ENCODE data around the gene SULT4A1.

The SULT4A1 gene

DNA sequence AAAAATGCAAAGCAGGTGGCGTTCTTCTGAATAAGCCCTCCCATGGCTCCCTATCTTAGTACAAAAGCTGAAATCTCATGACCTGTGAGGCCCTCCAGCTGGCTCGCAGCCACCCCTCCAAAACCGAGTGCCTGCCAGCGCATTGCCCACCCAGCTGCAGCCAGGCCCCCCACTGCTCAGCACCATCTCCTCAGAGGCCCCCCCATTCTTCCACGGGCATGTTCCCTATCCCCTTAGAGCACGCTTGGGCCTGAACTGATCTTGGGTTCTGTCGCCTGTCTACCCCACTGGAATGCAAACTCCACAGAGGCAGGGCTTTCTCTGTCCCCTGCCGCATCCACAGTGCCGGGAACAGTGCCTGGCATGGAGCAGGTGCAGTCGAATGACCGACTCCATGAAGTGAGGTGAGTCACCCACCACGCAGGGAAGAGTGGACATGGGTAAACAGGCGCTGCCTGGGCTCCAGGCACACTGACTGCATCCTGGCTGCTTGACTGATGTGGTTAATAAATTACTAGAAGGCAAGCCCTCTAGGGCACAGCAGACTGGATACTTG is 38.9 kb downstream of the SULT4A1 start:
- no peak overlapping the region for H3K4me3 ChIP-seq
- peak; percentile 49 for DNase-seq (ENCODE audit: low spot score)
- no peak overlapping the region for H3K27ac ChIP-seq
- TF ChIP-seq, protein P1, sequence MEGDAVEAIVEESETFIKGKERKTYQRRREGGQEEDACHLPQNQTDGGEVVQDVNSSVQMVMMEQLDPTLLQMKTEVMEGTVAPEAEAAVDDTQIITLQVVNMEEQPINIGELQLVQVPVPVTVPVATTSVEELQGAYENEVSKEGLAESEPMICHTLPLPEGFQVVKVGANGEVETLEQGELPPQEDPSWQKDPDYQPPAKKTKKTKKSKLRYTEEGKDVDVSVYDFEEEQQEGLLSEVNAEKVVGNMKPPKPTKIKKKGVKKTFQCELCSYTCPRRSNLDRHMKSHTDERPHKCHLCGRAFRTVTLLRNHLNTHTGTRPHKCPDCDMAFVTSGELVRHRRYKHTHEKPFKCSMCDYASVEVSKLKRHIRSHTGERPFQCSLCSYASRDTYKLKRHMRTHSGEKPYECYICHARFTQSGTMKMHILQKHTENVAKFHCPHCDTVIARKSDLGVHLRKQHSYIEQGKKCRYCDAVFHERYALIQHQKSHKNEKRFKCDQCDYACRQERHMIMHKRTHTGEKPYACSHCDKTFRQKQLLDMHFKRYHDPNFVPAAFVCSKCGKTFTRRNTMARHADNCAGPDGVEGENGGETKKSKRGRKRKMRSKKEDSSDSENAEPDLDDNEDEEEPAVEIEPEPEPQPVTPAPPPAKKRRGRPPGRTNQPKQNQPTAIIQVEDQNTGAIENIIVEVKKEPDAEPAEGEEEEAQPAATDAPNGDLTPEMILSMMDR (IDR thresholded peaks at IDR 0.05) = no peak

DNA sequence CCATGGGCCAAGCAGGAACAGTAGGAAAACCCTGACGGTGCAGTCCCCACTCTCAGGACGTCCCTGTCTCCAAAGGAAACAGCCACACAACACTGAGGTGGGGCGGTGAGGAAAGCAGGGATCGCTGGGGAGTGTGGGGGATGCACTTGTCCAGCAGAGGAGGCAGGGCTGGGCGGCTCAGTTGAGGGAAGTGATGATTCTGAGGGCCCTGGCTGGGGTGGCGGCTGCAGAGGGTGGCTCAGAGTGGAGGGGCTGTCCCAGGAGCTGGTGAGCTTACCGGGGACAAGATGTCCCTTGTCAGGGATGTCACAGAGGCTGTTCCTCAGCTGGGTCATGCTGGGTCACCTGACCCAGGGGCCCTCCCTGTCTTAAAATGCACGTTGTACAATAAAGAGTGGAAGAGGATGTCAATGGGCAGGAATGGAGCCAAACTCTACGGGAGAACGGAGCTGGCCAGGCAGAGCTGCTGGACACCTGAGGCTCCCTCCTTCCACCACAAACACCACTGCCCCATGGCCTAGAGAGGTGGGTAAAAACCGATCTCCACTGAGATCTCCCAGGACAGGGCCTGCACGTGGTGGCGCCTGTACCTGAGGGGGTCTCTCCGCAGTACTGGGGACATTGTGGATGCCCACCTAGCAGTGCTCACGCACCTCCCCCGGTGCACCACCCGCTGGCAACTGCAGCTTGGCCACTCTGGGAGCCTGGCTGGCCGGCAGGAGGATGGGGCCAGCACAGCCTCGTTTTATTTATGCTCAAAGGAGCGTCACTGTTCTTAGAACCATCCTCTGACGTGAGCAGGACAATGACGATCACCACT is 40.5 kb downstream of the SULT4A1 start:
- peak; percentile 64 for DNase-seq (ENCODE audit: low spot score)
- TF ChIP-seq, protein P1 (IDR thresholded peaks at IDR 0.05) = no peak
- Histone ChIP-seq H3K4me3 (no peak overlapping the region), H3K27ac (no peak overlapping the region)

DNA sequence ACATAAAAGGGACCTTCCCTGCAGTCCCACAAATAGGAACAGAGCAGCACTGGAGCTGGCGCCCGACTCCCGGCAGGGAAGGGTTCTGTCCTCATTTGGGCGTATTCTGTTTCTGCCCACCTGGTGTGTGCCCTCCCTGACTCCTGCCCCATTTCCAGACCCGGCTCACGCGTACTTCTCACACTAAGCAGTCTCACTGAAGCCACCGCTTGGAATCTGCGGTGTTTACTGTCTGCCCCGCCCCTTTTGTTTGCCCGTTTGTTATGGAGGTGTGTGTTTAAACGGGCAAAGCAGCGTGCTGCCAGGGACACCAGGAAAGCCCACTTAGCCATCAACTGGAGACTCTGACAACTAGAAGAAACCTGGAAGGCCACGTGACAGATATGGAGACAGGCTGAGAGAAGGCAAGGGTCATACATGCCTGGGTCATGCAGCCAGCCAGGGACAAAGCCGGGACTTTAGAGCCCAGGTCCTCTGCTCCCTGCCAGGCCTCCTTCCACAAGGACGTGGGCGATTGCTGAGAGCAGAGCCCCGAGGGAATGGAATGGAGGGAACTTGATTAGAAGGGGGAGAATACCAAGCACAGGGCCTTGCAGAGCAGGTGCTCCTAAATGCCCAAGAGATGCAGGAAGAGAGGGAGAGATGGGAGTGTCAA is 41.5 kb downstream of the SULT4A1 start:
- H3K27ac ChIP-seq = no peak overlapping the region
- TF ChIP-seq, protein P1 (IDR thresholded peaks at IDR 0.05) = no peak
- no peak overlapping the region for H3K4me3 ChIP-seq
- peak; percentile 17 for DNase-seq (ENCODE audit: low spot score)

DNA sequence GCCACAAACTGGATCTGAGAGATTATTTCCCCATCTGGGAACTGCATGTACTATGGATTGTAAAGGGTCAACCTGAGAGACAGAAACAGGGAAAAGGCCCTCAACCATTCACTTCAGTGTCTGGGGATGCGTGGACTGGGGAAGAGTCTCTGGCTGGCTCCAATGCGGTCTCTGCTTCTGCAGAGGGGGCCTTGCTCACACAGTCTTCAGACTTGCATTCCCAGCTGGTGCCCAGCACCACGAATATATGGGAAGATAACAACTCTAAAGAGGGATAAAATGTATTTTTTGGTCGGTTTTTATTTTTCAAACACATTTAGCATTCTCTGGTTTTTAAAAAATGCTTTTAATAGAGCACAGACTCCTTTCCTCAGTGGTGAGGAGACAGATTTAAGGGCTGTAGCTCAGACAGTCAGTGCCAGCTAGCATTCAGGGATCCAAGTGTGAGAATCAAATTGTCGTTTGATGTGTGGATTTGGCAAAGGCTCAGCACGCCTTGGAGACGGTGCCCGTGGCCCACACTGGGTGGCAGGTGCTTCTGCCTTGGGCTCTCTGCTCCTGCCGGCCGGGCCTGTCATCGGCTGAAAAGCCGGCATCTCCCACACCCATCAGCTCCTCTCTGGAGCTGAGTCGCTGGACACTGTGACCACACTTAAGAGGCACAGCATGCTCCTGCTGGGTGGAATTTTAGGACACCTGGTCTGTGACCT is 42.2 kb downstream of the SULT4A1 start:
- DNase-seq (ENCODE audit: low spot score) = peak; percentile 53
- no peak overlapping the region for H3K27ac ChIP-seq
- TF ChIP-seq, protein P1 (IDR thresholded peaks at IDR 0.05) = no peak
- H3K4me3 ChIP-seq = no peak overlapping the region

DNA sequence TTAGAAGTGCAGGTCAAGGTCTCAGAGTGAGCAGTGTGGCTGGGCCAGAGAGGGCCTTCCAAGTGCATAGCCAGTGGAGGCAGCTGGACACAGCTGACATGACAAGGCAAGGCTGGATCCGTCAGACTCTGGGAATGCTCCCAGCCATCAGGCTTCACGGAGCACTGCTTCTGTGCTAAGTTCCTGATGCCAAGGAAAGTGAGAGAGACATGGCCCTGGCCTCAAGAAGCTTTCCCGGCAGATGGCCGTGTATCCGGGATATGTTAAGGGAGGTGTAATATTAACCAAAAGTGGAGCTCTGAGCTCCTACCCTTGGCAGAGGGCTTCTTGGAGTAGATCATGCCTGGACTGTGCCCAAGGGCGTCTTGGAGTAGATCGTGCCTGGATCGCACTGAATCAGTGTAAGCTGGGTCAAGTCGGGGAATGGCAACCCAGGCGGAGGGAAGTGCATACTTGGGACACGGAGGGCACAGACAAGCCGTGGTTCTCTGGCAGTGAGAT is 42.8 kb downstream of the SULT4A1 start:
- DNase-seq (ENCODE audit: low spot score) = no peak
- TF ChIP-seq, protein P1 (IDR thresholded peaks at IDR 0.05) = no peak
- no peak overlapping the region for H3K27ac ChIP-seq
- H3K4me3 ChIP-seq = no peak overlapping the region

DNA sequence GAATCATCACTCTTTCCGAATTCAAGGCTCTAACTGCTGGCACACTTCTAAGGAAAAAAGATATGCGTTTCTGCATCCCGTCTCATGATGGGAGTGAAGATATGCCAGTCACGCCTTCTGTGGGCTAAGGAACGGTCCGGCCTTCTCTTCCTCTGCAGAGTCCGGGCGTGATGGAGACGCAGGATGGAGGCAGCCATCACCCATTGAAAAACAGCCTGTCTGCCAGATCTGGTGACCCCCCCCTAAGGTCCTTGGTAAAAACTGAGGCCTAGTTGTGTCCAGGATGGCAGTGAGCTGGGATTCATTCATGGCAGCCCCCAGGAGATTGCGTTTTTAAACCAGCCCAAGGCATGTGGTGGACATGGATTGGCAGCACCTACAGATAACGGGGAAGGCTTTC is 43.3 kb downstream of the SULT4A1 start:
- no peak overlapping the region for H3K27ac ChIP-seq
- TF ChIP-seq, protein P1 (IDR thresholded peaks at IDR 0.05) = no peak
- H3K4me3 ChIP-seq = no peak overlapping the region
- no peak for DNase-seq (ENCODE audit: low spot score)
